Neural cell (in vitro differentiated cells): ENCODE data around the gene FBXO47. TPM values are rescaled to one million over a fixed set of nuclear protein-coding genes. Genes with fewer than 3 reads are reported as not detected.

ENCODE experiments used
- H2AFZ ChIP-seq: fragments of 200-600, 300-800 bp; sonication (generic), shearing (Covaris generic); 2 replicates; pipeline ENCODE4 v1.6.0; 2014; ENCODE audit warnings: low read depth, mild to moderate bottlenecking, antibody characterized with exemption, low read length, moderate library complexity
- H3F3A ChIP-seq: fragments of 200-600 bp; shearing (Covaris generic); 2 replicates; pipeline ENCODE4 v1.6.1; 2016; ENCODE audit warnings: mild to moderate bottlenecking, moderate library complexity, mixed read lengths, antibody characterized with exemption, low read length; ENCODE audit not compliant: insufficient read depth, poor library complexity, severe bottlenecking
- H3K27ac ChIP-seq: fragments of 200-600, 300-800 bp; sonication (generic), shearing (Covaris generic); 2 replicates; pipeline ENCODE4 v1.5.1; 2014; ENCODE audit warnings: mild to moderate bottlenecking, low read length, moderate library complexity
- H3K27me3 ChIP-seq: fragments of 300-800, 200-600 bp; sonication (generic), shearing (Covaris generic); 2 replicates; pipeline ENCODE4 v1.6.0; 2014; ENCODE audit warnings: mild to moderate bottlenecking, low read depth, low read length, moderate library complexity; ENCODE audit not compliant: insufficient read depth
- H3K36me3 ChIP-seq: fragments of 300-800, 200-600 bp; sonication (generic), shearing (Covaris generic); 2 replicates; pipeline ENCODE4 v1.5.1; 2014; ENCODE audit warnings: mild to moderate bottlenecking, antibody characterized with exemption, low read length, moderate library complexity; ENCODE audit not compliant: insufficient read depth
- H3K4me2 ChIP-seq: fragments of 300-800, 200-600 bp; sonication (generic), shearing (Covaris generic); 2 replicates; pipeline ENCODE4 v1.6.0; 2014; ENCODE audit warnings: mild to moderate bottlenecking, low read length
- H3K4me3 ChIP-seq: fragments of 300-800, 200-600 bp; sonication (generic), shearing (Covaris generic); 2 replicates; pipeline ENCODE4 v1.5.1; 2014; ENCODE audit warnings: mild to moderate bottlenecking, low read length, moderate library complexity
- H3K79me2 ChIP-seq: fragments of 200-600 bp; shearing (Covaris generic); replicated peaks from 2 replicates; pipeline ENCODE4 v1.6.0; 2014; ENCODE audit warnings: mild to moderate bottlenecking, low read length, moderate library complexity; ENCODE audit not compliant: insufficient read depth
- H3K9ac ChIP-seq: fragments of 300-800, 200-600 bp; sonication (generic), shearing (Covaris generic); 2 replicates; pipeline ENCODE4 v1.6.1; 2016; ENCODE audit warnings: mild to moderate bottlenecking, low read length, mixed read lengths
- H3K9me2 ChIP-seq: fragments of 200-600 bp; shearing (Covaris generic); 2 replicates; pipeline ENCODE4 v1.6.1; 2016; ENCODE audit warnings: mild to moderate bottlenecking, low read length, mixed read lengths; ENCODE audit not compliant: insufficient read depth
- H3K9me3 ChIP-seq: fragments of 200-600, 300-800 bp; sonication (generic), shearing (Covaris generic); 2 replicates; pipeline ENCODE4 v1.6.1; 2016; ENCODE audit warnings: mild to moderate bottlenecking, mixed run types, low read length, moderate library complexity, mixed read lengths
- H4K20me1 ChIP-seq: fragments of 200-600 bp; shearing (Covaris generic); 2 replicates; pipeline ENCODE4 v1.6.1; 2016; ENCODE audit warnings: mild to moderate bottlenecking, mixed run types; ENCODE audit not compliant: insufficient read depth
- CTCF ChIP-seq: fragments of 450-650 bp; IDR thresholded peaks from 2 replicates; pipeline ENCODE4 v1.5.1; 2014; ENCODE audit warnings: antibody characterized with exemption, mild to moderate bottlenecking, moderate library complexity; ENCODE audit not compliant: poor library complexity, severe bottlenecking
- EP300 ChIP-seq: fragments of 450-650 bp; conservative IDR thresholded peaks from 2 replicates; pipeline ENCODE4 v1.6.1; 2014; ENCODE audit warnings: antibody characterized with exemption, mild to moderate bottlenecking, moderate library complexity; ENCODE audit not compliant: poor library complexity, severe bottlenecking
- EZH2 ChIP-seq: fragments of 200-600, 300-800 bp; shearing (Covaris generic), sonication (generic); IDR thresholded peaks from 2 replicates; pipeline ENCODE4 v1.6.1; 2014; ENCODE audit warnings: antibody characterized with exemption, low read length, borderline replicate concordance, mild to moderate bottlenecking; ENCODE audit not compliant: insufficient read depth, poor library complexity, severe bottlenecking
- MXI1 ChIP-seq: fragments of 450-650 bp; conservative IDR thresholded peaks from 2 replicates; pipeline ENCODE4 v1.6.1; 2014; ENCODE audit warnings: antibody characterized with exemption, mild to moderate bottlenecking; ENCODE audit not compliant: poor library complexity, severe bottlenecking
- POLR2AphosphoS5 ChIP-seq: IDR thresholded peaks from 2 replicates; pipeline ENCODE4 v1.6.1; 2012
- RAD21 ChIP-seq: fragments of 450-650 bp; conservative IDR thresholded peaks from 2 replicates; pipeline ENCODE4 v1.6.1; 2014; ENCODE audit warnings: antibody characterized with exemption, mild to moderate bottlenecking, moderate library complexity
- SMC3 ChIP-seq: fragments of 450-650 bp; conservative IDR thresholded peaks from 2 replicates; pipeline ENCODE4 v1.6.1; 2014; ENCODE audit warnings: antibody characterized with exemption, mild to moderate bottlenecking, moderate library complexity; ENCODE audit not compliant: poor library complexity
- TAF1 ChIP-seq: IDR thresholded peaks from 2 replicates; pipeline ENCODE4 v1.6.1; 2012; ENCODE audit warnings: low read depth
- polyA plus RNA-seq: library from polyadenylated mRNA; depleted of rRNA; stranded (reverse); fragments of >200 nt; gene quantifications from 2 replicates; pipeline ENCODE4 v1.2.3, GENCODE V29; 2014
- TF ChIP-seq, protein P1 (sequence below): IDR thresholded peaks from 2 replicates; pipeline ENCODE4 v1.6.1; 2012; ENCODE audit warnings: borderline replicate concordance

The FBXO47 gene
- polyA plus RNA-seq, 1 donor from 2014 or later = not detected

GRCh38 chr17:38922538-38923297, 44.5 kb downstream of the FBXO47 start:
- H3K4me2 ChIP-seq = no peak overlapping the region

DNA sequence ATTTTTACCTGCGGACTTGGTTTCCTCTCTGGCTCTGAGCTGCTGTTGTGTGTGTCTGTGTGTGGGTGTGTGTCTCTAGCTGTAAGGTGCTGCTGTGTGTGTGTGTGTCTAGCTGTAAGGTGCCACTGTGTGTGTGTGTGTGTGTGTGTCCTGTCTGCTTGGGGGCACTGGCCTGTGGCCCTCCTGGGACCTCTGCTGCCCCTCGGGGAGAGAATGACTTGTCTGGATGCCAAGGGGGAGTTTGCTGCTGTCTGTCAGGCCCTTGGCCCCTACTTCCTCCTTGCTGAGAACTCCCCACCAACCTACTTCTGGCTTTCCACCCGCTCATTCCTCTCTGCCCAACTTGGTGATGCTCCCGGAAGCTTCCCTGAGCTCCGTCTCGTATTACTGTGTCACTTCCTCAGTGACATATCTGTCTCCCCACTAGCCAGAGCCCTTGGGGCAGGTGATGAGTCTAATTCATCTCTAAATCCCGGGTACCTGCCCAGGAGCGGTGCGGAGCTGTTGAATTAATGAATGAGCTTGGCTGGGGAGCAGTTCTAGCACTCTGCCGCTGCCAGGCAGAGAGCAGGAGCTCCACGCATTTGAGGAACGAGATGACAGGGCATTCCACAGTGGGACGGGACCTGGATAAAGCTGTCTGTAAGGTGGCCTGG, 45.3 kb downstream of the FBXO47 start:
- no peak overlapping the region for H3K27ac ChIP-seq
- H4K20me1 ChIP-seq = no peaks in the 10 kb centered on the region
- H3K36me3 ChIP-seq = no peaks in the 10 kb centered on the region
- H3K27me3 ChIP-seq = no peaks in the 10 kb centered on the region
- no peak overlapping the region for H3K4me3 ChIP-seq
- no peaks in the 10 kb centered on the region for H3F3A ChIP-seq
- no peaks in the 10 kb centered on the region for H3K9me3 ChIP-seq
- no peak overlapping the region for H3K9ac ChIP-seq
- no peak overlapping the region for H3K4me2 ChIP-seq
- no peaks in the 10 kb centered on the region for H3K9me2 ChIP-seq
- H3K79me2 ChIP-seq = no peaks in the 10 kb centered on the region
- no peak overlapping the region for H2AFZ ChIP-seq
- TF ChIP-seq POLR2AphosphoS5 = no peak
- TF ChIP-seq RAD21 = no peak
- no peak for TF ChIP-seq MXI1
- no peak for TF ChIP-seq SMC3
- TF ChIP-seq, protein P1, sequence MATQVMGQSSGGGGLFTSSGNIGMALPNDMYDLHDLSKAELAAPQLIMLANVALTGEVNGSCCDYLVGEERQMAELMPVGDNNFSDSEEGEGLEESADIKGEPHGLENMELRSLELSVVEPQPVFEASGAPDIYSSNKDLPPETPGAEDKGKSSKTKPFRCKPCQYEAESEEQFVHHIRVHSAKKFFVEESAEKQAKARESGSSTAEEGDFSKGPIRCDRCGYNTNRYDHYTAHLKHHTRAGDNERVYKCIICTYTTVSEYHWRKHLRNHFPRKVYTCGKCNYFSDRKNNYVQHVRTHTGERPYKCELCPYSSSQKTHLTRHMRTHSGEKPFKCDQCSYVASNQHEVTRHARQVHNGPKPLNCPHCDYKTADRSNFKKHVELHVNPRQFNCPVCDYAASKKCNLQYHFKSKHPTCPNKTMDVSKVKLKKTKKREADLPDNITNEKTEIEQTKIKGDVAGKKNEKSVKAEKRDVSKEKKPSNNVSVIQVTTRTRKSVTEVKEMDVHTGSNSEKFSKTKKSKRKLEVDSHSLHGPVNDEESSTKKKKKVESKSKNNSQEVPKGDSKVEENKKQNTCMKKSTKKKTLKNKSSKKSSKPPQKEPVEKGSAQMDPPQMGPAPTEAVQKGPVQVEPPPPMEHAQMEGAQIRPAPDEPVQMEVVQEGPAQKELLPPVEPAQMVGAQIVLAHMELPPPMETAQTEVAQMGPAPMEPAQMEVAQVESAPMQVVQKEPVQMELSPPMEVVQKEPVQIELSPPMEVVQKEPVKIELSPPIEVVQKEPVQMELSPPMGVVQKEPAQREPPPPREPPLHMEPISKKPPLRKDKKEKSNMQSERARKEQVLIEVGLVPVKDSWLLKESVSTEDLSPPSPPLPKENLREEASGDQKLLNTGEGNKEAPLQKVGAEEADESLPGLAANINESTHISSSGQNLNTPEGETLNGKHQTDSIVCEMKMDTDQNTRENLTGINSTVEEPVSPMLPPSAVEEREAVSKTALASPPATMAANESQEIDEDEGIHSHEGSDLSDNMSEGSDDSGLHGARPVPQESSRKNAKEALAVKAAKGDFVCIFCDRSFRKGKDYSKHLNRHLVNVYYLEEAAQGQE = no peak
- TF ChIP-seq CTCF = no peak

More at GRCh38 chr17:38922538-38923297, 44.5 kb downstream of the FBXO47 start:
- no peaks in the 10 kb centered on the region for H3K79me2 ChIP-seq
- H2AFZ ChIP-seq = no peak overlapping the region
- no peak overlapping the region for H3K9ac ChIP-seq
- H3K36me3 ChIP-seq = no peaks in the 10 kb centered on the region
- H3K9me3 ChIP-seq = no peaks in the 10 kb centered on the region
- no peak overlapping the region for H3K4me3 ChIP-seq
- H3F3A ChIP-seq = no peaks in the 10 kb centered on the region
- no peak overlapping the region for H3K27ac ChIP-seq
- no peaks in the 10 kb centered on the region for H4K20me1 ChIP-seq
- no peaks in the 10 kb centered on the region for H3K27me3 ChIP-seq
- no peaks in the 10 kb centered on the region for H3K9me2 ChIP-seq
- TF ChIP-seq CTCF (no peak), RAD21 (no peak), SMC3 (no peak), TAF1 (no peak), EP300 (no peak), MXI1 (no peak), EZH2 (no peak), POLR2AphosphoS5 (no peak)
- TF ChIP-seq, protein P1 = no peak
